ENCODE results near the gene RASAL2.

GRCh38 chr1:178048883-178049282 lies 45.0 kb upstream of the RASAL2 start:
- TF ChIP-seq ELF4 (IDR thresholded peaks at IDR 0.05) (no peak), TARDBP (IDR thresholded peaks at IDR 0.05) (no peak), ARNT (IDR thresholded peaks at IDR 0.05) (no peak), SP1 (IDR thresholded peaks at IDR 0.05) (no peak), L3MBTL2 (conservative IDR thresholded peaks at IDR 0.05) (no peak), NFRKB (IDR thresholded peaks at IDR 0.05) (no peak), ZNF384 (IDR thresholded peaks at IDR 0.05) (no peak), BHLHE40 (IDR thresholded peaks at IDR 0.05; ENCODE audit: borderline replicate concordance) (no peak), FOXA1 (IDR thresholded peaks at IDR 0.05) (no peak), SUZ12 (IDR thresholded peaks at IDR 0.05) (no peak), CTBP1 (IDR thresholded peaks at IDR 0.05; ENCODE audit: borderline replicate concordance) (no peak), FOXK2 (IDR thresholded peaks at IDR 0.05) (no peak), FOXM1 (IDR thresholded peaks at IDR 0.05; ENCODE audit: borderline replicate concordance) (no peak)

Measured in HEK293T (cell line).